ENCODE results near the gene ARHGEF37.
A peak's percentile ranks its signal among the peaks of the same experiment; 100 is the strongest.
"Not testable (repeated sequence)": the region's sequence is repeated elsewhere in the genome, so short reads cannot be mapped to it uniquely, and the experiment has no call there.

ARHGEF37 gene

DNA sequence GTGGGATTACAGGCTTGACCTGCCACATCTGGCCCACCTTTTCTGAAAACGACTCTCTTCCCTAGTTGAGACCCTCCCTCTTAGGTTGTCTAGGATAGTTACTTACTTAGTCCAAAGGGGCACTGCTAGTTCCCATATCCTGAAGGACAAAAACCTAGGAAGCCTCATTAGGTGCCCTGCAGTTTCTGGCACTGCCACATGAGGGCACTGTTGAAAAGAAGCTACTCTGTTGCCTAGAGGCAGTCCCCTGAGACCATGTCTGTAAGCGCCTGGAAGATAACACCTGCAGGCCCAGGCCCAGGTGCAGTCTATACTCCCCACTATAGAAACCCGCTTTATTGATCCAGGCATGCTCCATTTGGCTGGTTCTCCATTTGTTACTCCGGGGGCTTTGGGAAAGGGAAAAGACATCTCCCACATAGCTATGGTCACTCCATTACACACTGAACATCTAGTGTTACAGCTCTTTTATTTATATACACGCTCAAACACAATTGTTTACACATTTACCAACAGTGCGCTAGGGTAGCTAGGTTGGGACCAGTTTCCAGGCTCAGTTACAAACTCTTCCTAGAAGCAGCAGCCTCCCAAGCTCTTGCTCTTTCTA lies 75.4 kb downstream of the ARHGEF37 start:
- DNase-seq: peak; percentile 55

GRCh38 chr5:149657324-149657723 lies 76.0 kb downstream of the ARHGEF37 start:
- no peak for DNase-seq
- in situ Hi-C loops (cut with MboI; ENCODE audit: low pct_unique_long_range_greater_than_20kb, low sequenced_read_pairs): loop anchor here (10.0 kb wide), 1 partner anchor 167 kb away; no protein-coding TSS in a partner anchor

More for the DNA sequence above, 75.4 kb downstream of the ARHGEF37 start:
- in situ Hi-C loops (cut with MboI; ENCODE audit: low pct_unique_long_range_greater_than_20kb, low sequenced_read_pairs): loop anchor here (10.0 kb wide), 1 partner anchor 168 kb away; no protein-coding TSS in a partner anchor

GRCh38 chr5:149658299-149658698 lies 77.0 kb downstream of the ARHGEF37 start:
- in situ Hi-C loops (cut with MboI; ENCODE audit: low pct_unique_long_range_greater_than_20kb, low sequenced_read_pairs): loop anchor here (10.0 kb wide), 1 partner anchor 167 kb away; no protein-coding TSS in a partner anchor

GRCh38 chr5:149664083-149664482 lies 82.8 kb downstream of the ARHGEF37 start:
- DNase-seq: no peak
- in situ Hi-C loops (cut with MboI; ENCODE audit: low pct_unique_long_range_greater_than_20kb, low sequenced_read_pairs): no loop called here

More at GRCh38 chr5:149658299-149658698, 77.0 kb downstream of the ARHGEF37 start:
- no peak for DNase-seq

- DNase-seq: no peak
- in situ Hi-C loops (cut with MboI; ENCODE audit: low pct_unique_long_range_greater_than_20kb, low sequenced_read_pairs): no loop called here
These were observed 83.5 kb downstream of the ARHGEF37 start for GRCh38 chr5:149664666-149665415.

DNA sequence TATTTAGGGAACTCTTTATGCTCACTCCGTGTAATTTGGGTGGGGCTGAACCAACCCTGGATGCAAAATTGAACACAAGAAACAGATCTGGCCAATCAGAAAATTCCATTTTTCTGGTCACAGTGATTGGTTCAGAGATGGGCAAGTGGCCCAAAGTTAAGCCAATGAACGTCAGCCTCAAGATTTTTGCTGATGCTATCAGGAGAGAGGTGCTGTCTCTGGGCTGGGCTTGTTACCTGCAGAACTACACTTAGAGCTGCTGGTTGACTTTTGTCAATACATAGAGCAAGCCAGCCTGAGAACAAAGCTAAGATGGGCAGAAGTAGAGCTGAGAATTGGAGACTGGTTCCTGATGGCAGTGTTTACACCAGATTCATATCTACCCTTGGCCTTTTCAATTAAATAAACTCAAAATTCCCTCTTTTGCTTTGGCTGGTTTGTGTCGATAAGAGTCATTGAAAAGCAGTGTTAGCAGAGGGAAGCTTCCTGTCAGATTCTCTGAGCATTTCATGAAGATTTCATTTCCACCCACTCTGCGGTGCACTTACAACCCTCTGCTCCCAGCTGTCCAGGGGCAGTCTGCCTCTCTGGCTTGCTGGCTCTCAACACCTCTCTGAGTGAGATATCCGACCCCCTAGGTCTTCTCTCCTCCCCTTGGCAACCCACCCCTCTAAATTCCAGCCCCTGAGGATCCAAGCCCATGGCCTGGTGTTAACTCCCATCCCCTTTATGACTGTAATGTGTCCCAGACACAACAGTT lies 84.3 kb downstream of the ARHGEF37 start:
- no peak for DNase-seq

DNA sequence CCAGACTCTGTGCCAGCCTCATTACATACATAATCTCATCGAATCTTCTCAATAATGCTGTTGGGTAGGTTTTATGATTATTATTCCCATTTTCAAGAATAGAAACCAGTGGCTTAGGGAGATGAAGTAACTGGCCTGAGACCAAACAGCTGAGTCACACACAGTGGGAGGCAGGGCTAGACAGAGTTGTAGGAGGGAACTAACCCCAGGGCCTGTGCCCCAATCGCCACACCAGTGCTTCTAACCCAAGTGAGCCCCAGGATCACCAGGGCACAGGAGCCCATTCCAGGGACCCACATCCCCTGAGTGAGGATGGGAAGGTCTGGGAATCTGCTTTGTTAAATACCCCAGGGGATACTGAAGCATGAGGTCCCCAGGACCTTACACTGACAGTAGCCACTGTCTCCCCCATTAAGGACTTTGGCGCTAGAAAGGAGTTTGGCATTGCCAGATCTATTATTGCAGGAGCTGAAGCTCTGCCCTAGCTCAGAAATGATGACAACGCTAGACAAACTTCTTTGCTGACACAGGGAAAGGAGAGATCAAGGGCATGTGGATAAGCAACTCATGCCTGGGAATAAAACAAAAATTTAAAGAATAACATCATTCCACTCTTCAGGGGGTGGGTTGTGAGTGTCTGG lies 85.0 kb downstream of the ARHGEF37 start:
- in situ Hi-C loops (cut with MboI; ENCODE audit: low pct_unique_long_range_greater_than_20kb, low sequenced_read_pairs): no loop called here
- DNase-seq: no peak

More for the DNA sequence above, 84.3 kb downstream of the ARHGEF37 start:
- in situ Hi-C loops (cut with MboI; ENCODE audit: low pct_unique_long_range_greater_than_20kb, low sequenced_read_pairs): no loop called here

GRCh38 chr5:149667084-149667828 lies 86.0 kb downstream of the ARHGEF37 start:
- in situ Hi-C loops (cut with MboI; ENCODE audit: low pct_unique_long_range_greater_than_20kb, low sequenced_read_pairs): no loop called here
- DNase-seq: peak; percentile 71

DNA sequence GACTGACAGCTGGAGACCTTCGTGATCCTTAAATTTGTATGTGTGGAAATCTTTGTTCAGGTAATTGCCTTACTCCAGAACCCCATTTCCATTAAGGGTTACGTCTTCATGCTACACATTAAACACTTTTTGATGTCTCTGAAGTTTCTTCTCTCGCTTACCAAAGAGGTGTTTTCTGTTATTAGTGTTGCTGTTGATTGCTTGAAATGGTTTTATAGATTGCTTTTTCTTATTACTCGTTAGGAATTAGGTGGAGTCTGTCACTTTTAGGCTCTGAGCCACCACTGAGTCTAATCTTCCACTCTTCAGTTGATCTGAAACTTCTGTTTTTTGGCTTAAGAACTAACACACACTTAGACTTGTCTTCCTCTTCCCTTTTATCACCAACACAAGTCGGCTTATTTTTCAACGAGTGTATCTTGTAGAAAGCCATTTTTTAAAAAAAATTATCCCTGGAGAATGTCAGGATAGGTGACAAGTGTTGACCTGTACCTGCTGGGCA lies 86.6 kb downstream of the ARHGEF37 start:
- no peak for DNase-seq

GRCh38 chr5:149669273-149669672 lies 88.0 kb downstream of the ARHGEF37 start:
- in situ Hi-C loops (cut with MboI; ENCODE audit: low pct_unique_long_range_greater_than_20kb, low sequenced_read_pairs); DNase-seq: not testable (repeated sequence)

More for the DNA sequence above, 86.6 kb downstream of the ARHGEF37 start:
- in situ Hi-C loops (cut with MboI; ENCODE audit: low pct_unique_long_range_greater_than_20kb, low sequenced_read_pairs): no loop called here

GRCh38 chr5:149671544-149671943 lies 90.2 kb downstream of the ARHGEF37 start:
- DNase-seq: no peak
- in situ Hi-C loops (cut with MboI; ENCODE audit: low pct_unique_long_range_greater_than_20kb, low sequenced_read_pairs): no loop called here

- no peak for DNase-seq
- in situ Hi-C loops (cut with MboI; ENCODE audit: low pct_unique_long_range_greater_than_20kb, low sequenced_read_pairs): no loop called here
These were observed 91.6 kb downstream of the ARHGEF37 start for GRCh38 chr5:149672701-149673476.

GRCh38 chr5:149674686-149675085 lies 93.4 kb downstream of the ARHGEF37 start:
- in situ Hi-C loops (cut with MboI; ENCODE audit: low pct_unique_long_range_greater_than_20kb, low sequenced_read_pairs): no loop called here
- no peak for DNase-seq

DNA sequence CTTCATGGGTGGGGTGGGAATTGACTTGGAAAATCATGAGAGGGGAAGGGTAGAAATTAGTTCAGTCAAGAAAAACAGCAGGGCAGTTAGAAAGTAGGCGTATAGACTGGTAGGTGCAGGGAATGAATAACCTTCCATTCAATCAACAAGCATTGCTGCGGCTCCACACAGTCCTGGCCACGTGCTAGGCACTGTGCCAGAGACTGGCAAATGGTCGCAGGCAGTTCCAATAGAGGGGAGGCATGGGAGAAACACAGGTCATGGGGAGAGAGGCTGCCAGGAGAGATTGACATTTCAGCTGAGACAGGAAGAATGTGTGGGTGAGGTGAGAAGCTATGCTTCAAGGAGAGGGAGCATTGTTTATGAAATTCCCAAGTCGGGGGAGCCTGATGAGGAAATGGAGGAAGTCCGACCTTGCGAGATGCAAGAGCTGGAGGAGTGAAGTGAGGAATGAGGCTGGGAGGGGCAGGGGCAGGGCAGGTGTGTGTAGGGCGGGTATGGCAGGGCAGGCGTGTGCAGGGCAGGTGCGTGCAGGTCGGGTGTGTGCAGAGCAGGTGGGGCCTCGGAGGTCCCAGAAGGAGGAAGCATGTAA lies 94.4 kb downstream of the ARHGEF37 start:
- DNase-seq: no peak
- in situ Hi-C loops (cut with MboI; ENCODE audit: low pct_unique_long_range_greater_than_20kb, low sequenced_read_pairs): no loop called here

DNA sequence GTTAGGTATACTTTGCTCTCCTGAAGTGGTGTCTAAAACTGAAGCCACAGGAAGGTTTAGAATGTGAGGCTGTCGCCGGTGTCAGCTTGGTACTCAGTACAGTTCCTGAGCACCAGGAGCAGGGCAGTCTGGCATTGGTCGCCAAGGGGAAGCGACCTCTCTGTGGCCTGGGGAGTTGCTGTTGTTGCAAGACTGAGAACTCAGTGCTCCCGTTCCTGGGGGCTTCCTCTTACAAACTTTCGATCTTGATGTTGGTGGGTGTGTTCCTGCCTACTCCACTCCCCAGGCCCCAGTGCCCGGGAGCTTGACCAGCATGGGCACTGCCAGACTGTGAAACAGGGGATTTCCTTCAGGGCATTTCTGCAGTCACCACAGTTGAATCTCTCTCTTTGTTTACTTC lies 96.4 kb downstream of the ARHGEF37 start:
- in situ Hi-C loops (cut with MboI; ENCODE audit: low pct_unique_long_range_greater_than_20kb, low sequenced_read_pairs): no loop called here
- no peak for DNase-seq

DNA sequence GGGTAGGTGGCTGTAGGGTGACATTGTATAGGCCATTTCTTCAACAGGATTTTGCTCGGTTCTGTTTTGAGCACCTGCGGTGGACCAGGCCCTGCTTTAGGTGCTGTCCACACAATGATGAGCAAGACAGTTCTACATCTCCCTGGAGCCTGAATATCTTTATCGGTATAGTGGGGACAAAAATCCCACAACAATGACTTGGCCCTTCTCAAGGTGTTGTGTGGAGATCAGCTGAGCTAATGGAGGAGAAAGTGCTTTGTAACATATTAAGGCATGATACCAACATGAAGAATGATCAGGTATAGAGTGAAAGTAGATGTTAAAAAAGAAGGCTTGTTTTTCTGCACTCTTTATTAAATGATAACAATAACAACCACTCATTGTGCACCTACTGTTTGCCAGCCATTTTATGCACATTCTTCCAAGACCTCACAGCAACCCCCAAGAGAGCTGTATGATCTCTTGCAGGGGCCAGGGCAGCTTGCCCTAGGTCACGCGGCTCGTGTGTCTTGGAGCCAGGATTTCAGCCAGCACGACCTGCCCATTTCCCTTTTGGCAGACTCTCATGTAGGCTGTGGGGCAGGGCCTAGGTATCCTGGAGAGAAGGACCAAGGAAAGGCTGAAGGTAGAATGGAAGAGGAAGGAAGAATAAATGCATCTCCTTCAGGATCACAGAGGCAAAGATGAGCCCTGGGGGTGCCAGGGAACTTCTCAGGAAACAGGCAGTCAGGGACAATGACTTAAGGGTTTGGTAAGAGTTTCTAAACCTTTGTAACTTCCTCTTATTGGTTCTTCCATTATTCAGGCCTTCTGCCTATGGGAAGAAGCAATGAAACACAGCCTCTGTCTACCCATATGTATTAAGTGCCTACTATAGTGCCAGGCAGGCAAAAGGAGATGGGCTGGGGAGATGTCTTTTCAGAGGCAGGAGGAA lies 98.8 kb downstream of the ARHGEF37 start:
- in situ Hi-C loops (cut with MboI; ENCODE audit: low pct_unique_long_range_greater_than_20kb, low sequenced_read_pairs): no loop called here
- no peak for DNase-seq
